GM23338 (cell line): ENCODE results near the gene RHOT1. TPM values are rescaled to one million over a fixed set of nuclear protein-coding genes. Genes with fewer than 3 reads are reported as not detected.

ENCODE experiments used
- ATAC-seq: fragments of 200-7000 bp; cut with Tn5 transposase; 3 replicates; pipeline ENCODE4 v1.9.1; 2020
- DNase-seq: peaks from one replicate; pipeline ENCODE4 v3.0.0-alpha.2; 2015; ENCODE audit warnings: low spot score
- H2AFZ ChIP-seq: fragments of 200-600 bp; sonication (generic); 2 replicates; pipeline ENCODE4 v1.8.0; 2016; ENCODE audit warnings: antibody characterized with exemption, mild to moderate bottlenecking, moderate library complexity
- H3F3A ChIP-seq: fragments of 200-600 bp; sonication (generic); replicated peaks from 2 replicates; pipeline ENCODE4 v1.8.0; 2017; ENCODE audit warnings: antibody characterized with exemption, mixed run types, low read depth
- H3K27ac ChIP-seq: fragments of 200-600 bp; sonication (generic); 2 replicates; pipeline ENCODE4 v1.6.1; 2016; ENCODE audit warnings: low read depth
- H3K27me3 ChIP-seq: fragments of 200-600 bp; sonication (generic); 2 replicates; pipeline ENCODE4 v1.8.0; 2016; ENCODE audit warnings: mild to moderate bottlenecking, mixed run types, moderate library complexity; ENCODE audit not compliant: insufficient read depth
- H3K36me3 ChIP-seq: fragments of 200-600 bp; sonication (generic); 2 replicates; pipeline ENCODE4 v1.8.0; 2016; ENCODE audit warnings: mild to moderate bottlenecking; ENCODE audit not compliant: insufficient read depth
- H3K4me1 ChIP-seq: fragments of 200-600 bp; sonication (generic); 2 replicates; pipeline ENCODE4 v1.8.0; 2016; ENCODE audit warnings: mild to moderate bottlenecking, moderate library complexity; ENCODE audit not compliant: insufficient read depth
- H3K4me2 ChIP-seq: fragments of 200-600 bp; sonication (generic); 2 replicates; pipeline ENCODE4 v1.7.1; 2017; ENCODE audit warnings: mixed run types
- H3K4me3 ChIP-seq: fragments of 200-600 bp; sonication (generic); 2 replicates; pipeline ENCODE4 v1.6.1; 2016; ENCODE audit warnings: mixed run types
- H3K79me2 ChIP-seq: fragments of 200-600 bp; sonication (generic); replicated peaks from 2 replicates; pipeline ENCODE4 v1.8.0; 2017; ENCODE audit warnings: mild to moderate bottlenecking; ENCODE audit not compliant: insufficient read depth
- H3K9me2 ChIP-seq: fragments of 200-600 bp; sonication (generic); 2 replicates; pipeline ENCODE4 v1.8.0; 2017; ENCODE audit not compliant: insufficient read depth
- H4K20me1 ChIP-seq: fragments of 200-600 bp; sonication (generic); replicated peaks from 2 replicates; pipeline ENCODE4 v1.8.0; 2017; ENCODE audit warnings: mild to moderate bottlenecking; ENCODE audit not compliant: insufficient read depth
- H3K27ac Mint-ChIP-seq: 2 replicates; pipeline ENCODE4 v1.8.0; 2020; ENCODE audit warnings: inconsistent platforms, mild to moderate bottlenecking, moderate library complexity, mixed read lengths
- H3K27me3 Mint-ChIP-seq: 3 replicates; pipeline ENCODE4 v1.8.0; 2022; ENCODE audit warnings: low read depth, mild to moderate bottlenecking, moderate library complexity, mixed read lengths, inconsistent platforms; ENCODE audit not compliant: insufficient read depth, poor library complexity
- H3K36me3 Mint-ChIP-seq: 3 replicates; pipeline ENCODE4 v1.8.0; 2021; ENCODE audit warnings: low read depth, mild to moderate bottlenecking, inconsistent platforms, moderate library complexity, mixed read lengths
- H3K4me1 Mint-ChIP-seq: 3 replicates; pipeline ENCODE4 v1.8.0; 2020; ENCODE audit warnings: mild to moderate bottlenecking, inconsistent platforms, mixed read lengths
- H3K4me3 Mint-ChIP-seq: 3 replicates; pipeline ENCODE4 v1.8.0; 2021; ENCODE audit warnings: moderate library complexity, mild to moderate bottlenecking, inconsistent platforms, mixed read lengths
- H3K9me3 Mint-ChIP-seq: 3 replicates; pipeline ENCODE4 v1.8.0; 2020; ENCODE audit warnings: moderate library complexity, mild to moderate bottlenecking, inconsistent platforms, mixed read lengths
- EZH2 ChIP-seq: fragments of 200-600 bp; sonication (generic); IDR thresholded peaks from one replicate; pipeline ENCODE4 v1.8.0; 2017; ENCODE audit warnings: antibody characterized with exemption, mild to moderate bottlenecking, low read depth; ENCODE audit not compliant: unreplicated experiment
- EZH2phosphoT487 ChIP-seq: fragments of 200-600 bp; sonication (generic); IDR thresholded peaks from one replicate; pipeline ENCODE4 v1.8.1; 2018; ENCODE audit warnings: antibody characterized with exemption; ENCODE audit not compliant: unreplicated experiment
- JUNB ChIP-seq: IDR thresholded peaks from one replicate; pipeline ENCODE4 v1.6.1; 2016; ENCODE audit warnings: antibody characterized with exemption; ENCODE audit not compliant: unreplicated experiment
- NANOG ChIP-seq: IDR thresholded peaks from 2 replicates; pipeline ENCODE4 v1.6.1; 2016; ENCODE audit warnings: antibody characterized with exemption, borderline replicate concordance
- POLR2AphosphoS5 ChIP-seq: IDR thresholded peaks from 2 replicates; pipeline ENCODE4 v1.6.1; 2016; ENCODE audit warnings: antibody characterized with exemption, low read depth
- STAT1 ChIP-seq: IDR thresholded peaks from one replicate; pipeline ENCODE4 v1.6.1; 2016; ENCODE audit warnings: antibody characterized with exemption; ENCODE audit not compliant: unreplicated experiment
- ZNF462 ChIP-seq: fragments of 250-450 bp; sonication (Bioruptor Pico); IDR thresholded peaks from 2 replicates; pipeline ENCODE4 v1.5.0; 2020; ENCODE audit warnings: mild to moderate bottlenecking, moderate library complexity
- polyA plus RNA-seq: library from polyadenylated mRNA; unstranded; fragments of >200 nt; fragmentation: Nextera tagmentation; extraction: Ambion mirVana; gene quantifications from 2 replicates; pipeline ENCODE4 v1.2.1, GENCODE V29; 2016
- total RNA-seq: library from RNA; depleted of rRNA; stranded (reverse); fragments of >200 nt; shearing (Covaris generic); gene quantifications from 2 replicates; pipeline ENCODE4 v1.2.3, GENCODE V29; 2014
- TF ChIP-seq, protein P1 (sequence below), 2 experiments: fragments of 200-600 bp in 1 of 2; sonication (generic) in 1 of 2; conservative IDR thresholded peaks; 2 replicates each; pipeline versions ENCODE4 v1.5.1 to v1.6.1; 2016 to 2017; ENCODE audit warnings: antibody characterized with exemption in 2 of 2, low read depth in 2 of 2, mild to moderate bottlenecking in 2 of 2, moderate library complexity in 1 of 2
- TF ChIP-seq, protein P2 (sequence below): IDR thresholded peaks from 2 replicates; pipeline ENCODE4 v1.6.1; 2016; ENCODE audit warnings: antibody characterized with exemption

The RHOT1 gene
- total and polyA plus RNA-seq, 2 experiments from 2014 or later: 40.8 to 53.5 TPM

GRCh38 chr17:32197987-32198386, 55.7 kb downstream of the RHOT1 start:
- H3K36me3 ChIP-seq: peaks cover 31% of the 10 kb centered on the region

GRCh38 chr17:32206861-32207260, 64.6 kb downstream of the RHOT1 start:
- no peaks in the 10 kb centered on the region for H4K20me1 ChIP-seq
- no peaks in the 10 kb centered on the region for H3K9me2 ChIP-seq
- Mint-ChIP-seq H3K4me1 (0 out of 3 replicates have a peak, but pooled peaks cover 2% of the 10 kb centered on the region), H3K27me3 (no peaks in the 10 kb centered on the region), H3K27ac (no peak overlapping the region), H3K36me3 (peaks cover 12% of the 10 kb centered on the region; the same call in 2 of the 3 replicates), H3K4me3 (no peak overlapping the region), H3K9me3 (no peaks in the 10 kb centered on the region)
- DNase-seq: no peak
- H3K4me2 ChIP-seq: no peak overlapping the region
- H3K27ac ChIP-seq: no peak overlapping the region
- H3K79me2 ChIP-seq: no peaks in the 10 kb centered on the region
- no peak for ATAC-seq
- no peak overlapping the region for H3K4me3 ChIP-seq
- H3K27me3 ChIP-seq: no peaks in the 10 kb centered on the region
- H3F3A ChIP-seq: no peaks in the 10 kb centered on the region; the same call in 1 of the 2 replicates
- peaks cover 16% of the 10 kb centered on the region; the same call in 1 of the 2 replicates for H3K36me3 ChIP-seq
- H2AFZ ChIP-seq: no peak overlapping the region
- H3K4me1 ChIP-seq: no peaks in the 10 kb centered on the region
- no peak for TF ChIP-seq EZH2
- TF ChIP-seq, protein P1, sequence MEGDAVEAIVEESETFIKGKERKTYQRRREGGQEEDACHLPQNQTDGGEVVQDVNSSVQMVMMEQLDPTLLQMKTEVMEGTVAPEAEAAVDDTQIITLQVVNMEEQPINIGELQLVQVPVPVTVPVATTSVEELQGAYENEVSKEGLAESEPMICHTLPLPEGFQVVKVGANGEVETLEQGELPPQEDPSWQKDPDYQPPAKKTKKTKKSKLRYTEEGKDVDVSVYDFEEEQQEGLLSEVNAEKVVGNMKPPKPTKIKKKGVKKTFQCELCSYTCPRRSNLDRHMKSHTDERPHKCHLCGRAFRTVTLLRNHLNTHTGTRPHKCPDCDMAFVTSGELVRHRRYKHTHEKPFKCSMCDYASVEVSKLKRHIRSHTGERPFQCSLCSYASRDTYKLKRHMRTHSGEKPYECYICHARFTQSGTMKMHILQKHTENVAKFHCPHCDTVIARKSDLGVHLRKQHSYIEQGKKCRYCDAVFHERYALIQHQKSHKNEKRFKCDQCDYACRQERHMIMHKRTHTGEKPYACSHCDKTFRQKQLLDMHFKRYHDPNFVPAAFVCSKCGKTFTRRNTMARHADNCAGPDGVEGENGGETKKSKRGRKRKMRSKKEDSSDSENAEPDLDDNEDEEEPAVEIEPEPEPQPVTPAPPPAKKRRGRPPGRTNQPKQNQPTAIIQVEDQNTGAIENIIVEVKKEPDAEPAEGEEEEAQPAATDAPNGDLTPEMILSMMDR (conservative IDR thresholded peaks at IDR 0.05; ENCODE audit: low read depth in 2 of 2): no peak
- TF ChIP-seq, protein P2, sequence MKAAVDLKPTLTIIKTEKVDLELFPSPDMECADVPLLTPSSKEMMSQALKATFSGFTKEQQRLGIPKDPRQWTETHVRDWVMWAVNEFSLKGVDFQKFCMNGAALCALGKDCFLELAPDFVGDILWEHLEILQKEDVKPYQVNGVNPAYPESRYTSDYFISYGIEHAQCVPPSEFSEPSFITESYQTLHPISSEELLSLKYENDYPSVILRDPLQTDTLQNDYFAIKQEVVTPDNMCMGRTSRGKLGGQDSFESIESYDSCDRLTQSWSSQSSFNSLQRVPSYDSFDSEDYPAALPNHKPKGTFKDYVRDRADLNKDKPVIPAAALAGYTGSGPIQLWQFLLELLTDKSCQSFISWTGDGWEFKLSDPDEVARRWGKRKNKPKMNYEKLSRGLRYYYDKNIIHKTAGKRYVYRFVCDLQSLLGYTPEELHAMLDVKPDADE: no peak
- TF ChIP-seq STAT1: no peak
- no peak for TF ChIP-seq JUNB
- no peak for TF ChIP-seq NANOG
- no peak for TF ChIP-seq ZNF462 (CRISPR knock-in tag)

More at GRCh38 chr17:32197987-32198386, 55.7 kb downstream of the RHOT1 start:
- peaks cover 21% of the 10 kb centered on the region for H3K36me3 Mint-ChIP-seq
- Histone ChIP-seq H3K4me2 (no peak overlapping the region), H3K9me2 (no peaks in the 10 kb centered on the region), H3K27me3 (no peaks in the 10 kb centered on the region), H3K4me3 (no peak overlapping the region), H3K27ac (no peak overlapping the region), H3K4me1 (no peaks in the 10 kb centered on the region), H2AFZ (no peak overlapping the region), H3K79me2 (no peaks in the 10 kb centered on the region), H4K20me1 (no peaks in the 10 kb centered on the region; the same call in 1 of the 2 replicates), H3F3A (peaks cover 5% of the 10 kb centered on the region; the same call in 1 of the 2 replicates)
- no peak overlapping the region for H3K4me3 Mint-ChIP-seq
- H3K4me1 Mint-ChIP-seq: no peaks in the 10 kb centered on the region
- no peaks in the 10 kb centered on the region for H3K9me3 Mint-ChIP-seq
- TF ChIP-seq NANOG (no peak), EZH2 (no peak), STAT1 (no peak), POLR2AphosphoS5 (no peak), EZH2phosphoT487 (no peak)
- TF ChIP-seq, protein P1 (conservative IDR thresholded peaks at IDR 0.05; ENCODE audit: low read depth in 2 of 2): no peak
- no peak overlapping the region for H3K27ac Mint-ChIP-seq
- no peak for DNase-seq
- ATAC-seq: no peak
- H3K27me3 Mint-ChIP-seq: no peaks in the 10 kb centered on the region
